ENCODE measurements around the gene ZNF808. TPM values are rescaled to one million over a fixed set of nuclear protein-coding genes. Genes with fewer than 3 reads are reported as not detected.
A peak's percentile ranks its signal among the peaks of the same experiment; 100 is the strongest.

The ZNF808 gene
- total RNA-seq, 1 experiment from 2014 or later, result 35.7 TPM

- WGBS (ENCODE audit: extremely low coverage, insufficient read length, low lambda C conversion rate), result no CpG with 5 or more reads among the region's 25 CpGs
- TF ChIP-seq, protein P1, sequence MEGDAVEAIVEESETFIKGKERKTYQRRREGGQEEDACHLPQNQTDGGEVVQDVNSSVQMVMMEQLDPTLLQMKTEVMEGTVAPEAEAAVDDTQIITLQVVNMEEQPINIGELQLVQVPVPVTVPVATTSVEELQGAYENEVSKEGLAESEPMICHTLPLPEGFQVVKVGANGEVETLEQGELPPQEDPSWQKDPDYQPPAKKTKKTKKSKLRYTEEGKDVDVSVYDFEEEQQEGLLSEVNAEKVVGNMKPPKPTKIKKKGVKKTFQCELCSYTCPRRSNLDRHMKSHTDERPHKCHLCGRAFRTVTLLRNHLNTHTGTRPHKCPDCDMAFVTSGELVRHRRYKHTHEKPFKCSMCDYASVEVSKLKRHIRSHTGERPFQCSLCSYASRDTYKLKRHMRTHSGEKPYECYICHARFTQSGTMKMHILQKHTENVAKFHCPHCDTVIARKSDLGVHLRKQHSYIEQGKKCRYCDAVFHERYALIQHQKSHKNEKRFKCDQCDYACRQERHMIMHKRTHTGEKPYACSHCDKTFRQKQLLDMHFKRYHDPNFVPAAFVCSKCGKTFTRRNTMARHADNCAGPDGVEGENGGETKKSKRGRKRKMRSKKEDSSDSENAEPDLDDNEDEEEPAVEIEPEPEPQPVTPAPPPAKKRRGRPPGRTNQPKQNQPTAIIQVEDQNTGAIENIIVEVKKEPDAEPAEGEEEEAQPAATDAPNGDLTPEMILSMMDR (conservative IDR thresholded peaks at IDR 0.05), result no peak
- Histone ChIP-seq H2BK20ac (ENCODE audit: low read depth, low read length, poor library complexity, severe bottlenecking) (no peak overlapping the region), H3K23ac (ENCODE audit: insufficient read length, low read depth, low read length) (no peak overlapping the region), H3K4me2 (ENCODE audit: insufficient read depth, insufficient read length, low read length) (peak overlapping the region; percentile 81), H2BK120ac (ENCODE audit: low read depth, low read length, poor library complexity, severe bottlenecking) (no peak overlapping the region), H4K5ac (ENCODE audit: insufficient read length, low read depth, low read length) (no peak overlapping the region), H3K27ac (ENCODE audit: insufficient read length, low read depth, low read length) (no peak overlapping the region), H3K56ac (ENCODE audit: insufficient read length, low read depth, low read length) (no peak overlapping the region), H3K23me2 (ENCODE audit: insufficient read length, low read depth, low read length, poor library complexity, severe bottlenecking) (peaks cover 3% of the 10 kb centered on the region), H3K4me1 (ENCODE audit: insufficient read depth, low read length) (no peaks in the 10 kb centered on the region; the same call in 1 of the 2 replicates), H4K8ac (replicated peaks; ENCODE audit: insufficient read length, low read depth, low read length) (no peak overlapping the region), H2BK5ac (ENCODE audit: insufficient read length, low read length) (no peak overlapping the region), H4K91ac (ENCODE audit: insufficient read length, low read depth, low read length) (no peak overlapping the region), H2AFZ (ENCODE audit: low read length) (no peak overlapping the region), H2BK12ac (ENCODE audit: insufficient read length, low read depth, low read length) (no peak overlapping the region), H3K9ac (ENCODE audit: extremely low read depth, insufficient read length, low read length) (peak overlapping the region; percentile 14), H2BK15ac (ENCODE audit: low read depth, low read length) (no peak overlapping the region), H3T11ph (ENCODE audit: low read length) (no peak overlapping the region), H3K27me3 (ENCODE audit: insufficient read depth, low read length) (no peaks in the 10 kb centered on the region), H3K79me1 (ENCODE audit: insufficient read depth, low read depth, low read length, poor library complexity, severe bottlenecking) (peaks cover 5% of the 10 kb centered on the region), H3K9me3 (ENCODE audit: control insufficient read depth, low read depth, low read length) (no peaks in the 10 kb centered on the region), H3K4ac (ENCODE audit: low read depth, low read length) (no peak overlapping the region), H2AK5ac (ENCODE audit: insufficient read length, low read length) (no peak overlapping the region), H3K79me2 (ENCODE audit: insufficient read depth, low read length) (no peaks in the 10 kb centered on the region), H3K18ac (ENCODE audit: insufficient read length, low read depth, low read length) (no peak overlapping the region), H3K14ac (ENCODE audit: insufficient read depth, low read length) (peak overlapping the region; percentile 9; the same call in 1 of the 2 replicates), H4K20me1 (ENCODE audit: control insufficient read depth, insufficient read depth, insufficient read length) (no peaks in the 10 kb centered on the region)
- no peaks in the 10 kb centered on the region for H3K9me3 Mint-ChIP-seq
- H3K27ac Mint-ChIP-seq, result peak overlapping the region in 2 of 3 experiments; percentile 82 to 99; a peak in 4 of 7 replicates
- H3K4me3 Mint-ChIP-seq, result peak overlapping the region; percentile 96 to 98
- H3K36me3 Mint-ChIP-seq (ENCODE audit: insufficient read depth in 1 of 3, low read depth in 3 of 3), result peaks cover 0 to 3% (median 0%) of the 10 kb centered on the region in 3 experiments; a peak in 2 of 7 replicates
- DNase-seq, result peak; percentile 36
- H3K4me1 Mint-ChIP-seq, result peaks cover 12 to 19% of the 10 kb centered on the region in 2 experiments
- no peaks in the 10 kb centered on the region; the same call in 1 of the 2 replicates for H3K27me3 Mint-ChIP-seq (ENCODE audit: low read depth)
These were observed 486 bp downstream of the ZNF808 start for GRCh38 chr19:52527956-52528351.
